ENCODE measurements around the gene ASNS.
"Not testable (repeated sequence)": the region's sequence is repeated elsewhere in the genome, so short reads cannot be mapped to it uniquely, and the experiment has no call there.

ASNS gene, protein sequence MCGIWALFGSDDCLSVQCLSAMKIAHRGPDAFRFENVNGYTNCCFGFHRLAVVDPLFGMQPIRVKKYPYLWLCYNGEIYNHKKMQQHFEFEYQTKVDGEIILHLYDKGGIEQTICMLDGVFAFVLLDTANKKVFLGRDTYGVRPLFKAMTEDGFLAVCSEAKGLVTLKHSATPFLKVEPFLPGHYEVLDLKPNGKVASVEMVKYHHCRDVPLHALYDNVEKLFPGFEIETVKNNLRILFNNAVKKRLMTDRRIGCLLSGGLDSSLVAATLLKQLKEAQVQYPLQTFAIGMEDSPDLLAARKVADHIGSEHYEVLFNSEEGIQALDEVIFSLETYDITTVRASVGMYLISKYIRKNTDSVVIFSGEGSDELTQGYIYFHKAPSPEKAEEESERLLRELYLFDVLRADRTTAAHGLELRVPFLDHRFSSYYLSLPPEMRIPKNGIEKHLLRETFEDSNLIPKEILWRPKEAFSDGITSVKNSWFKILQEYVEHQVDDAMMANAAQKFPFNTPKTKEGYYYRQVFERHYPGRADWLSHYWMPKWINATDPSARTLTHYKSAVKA

DNA sequence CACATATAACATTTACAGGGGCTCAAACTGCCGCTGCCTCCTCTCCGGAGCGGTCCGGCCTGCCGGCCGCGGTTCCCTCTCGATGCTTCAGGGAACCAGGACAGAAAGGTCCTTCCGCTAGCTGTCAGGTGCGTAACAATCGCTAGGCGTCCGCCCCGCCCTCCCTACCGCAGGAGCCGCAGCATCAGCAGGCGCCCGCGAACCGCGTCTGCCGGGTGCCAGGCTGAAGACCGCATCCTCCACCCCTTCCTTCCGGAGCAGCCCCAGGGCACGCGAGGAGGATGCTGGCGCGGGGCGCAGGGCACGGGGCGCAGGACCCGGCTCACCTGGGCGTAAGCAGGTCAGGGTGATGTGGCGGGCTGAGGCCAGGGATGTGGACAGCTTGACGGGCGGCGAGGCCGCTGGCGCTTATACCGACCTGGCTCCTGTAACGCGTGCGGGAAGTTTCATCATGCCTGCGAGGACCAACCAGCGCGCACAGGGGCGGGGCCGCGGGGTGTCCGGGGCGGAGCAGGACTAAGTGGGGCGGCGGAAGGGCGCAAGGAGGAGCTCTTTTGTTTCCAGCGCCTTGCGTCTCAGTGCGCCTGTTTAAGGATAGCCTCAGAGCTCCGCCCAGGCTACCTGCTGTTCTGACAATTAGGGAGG is at the start of gene ASNS:
Gene ASNS, minus strand, starts transcription at position 384 of the 645 bp plus-strand sequence. CDS start 3,252 bp downstream, outside the sequence.
- DNase-seq (ENCODE audit: low read depth), result peak; percentile 81

DNA sequence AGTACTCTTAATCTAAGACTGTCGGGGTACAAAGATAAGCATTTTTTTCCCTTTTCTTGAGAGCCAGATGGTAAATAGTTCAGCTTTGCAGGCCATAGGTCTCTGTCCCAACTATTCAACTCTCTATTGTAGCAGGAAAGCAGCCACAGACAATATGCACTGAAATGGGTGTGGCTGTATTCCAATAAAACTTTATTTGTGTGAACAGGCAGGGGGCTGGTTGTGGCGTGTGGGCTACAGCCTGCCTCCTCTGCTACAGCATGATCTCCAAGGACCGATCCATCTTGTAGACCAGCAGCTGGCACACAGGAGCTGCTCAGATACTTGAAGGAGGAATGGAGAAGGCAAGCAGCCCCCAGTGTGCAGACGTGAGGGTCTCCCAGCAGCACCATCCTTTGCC is 49.0 kb upstream of the ASNS start:
- not testable (repeated sequence) for DNase-seq (ENCODE audit: low read depth)

DNA sequence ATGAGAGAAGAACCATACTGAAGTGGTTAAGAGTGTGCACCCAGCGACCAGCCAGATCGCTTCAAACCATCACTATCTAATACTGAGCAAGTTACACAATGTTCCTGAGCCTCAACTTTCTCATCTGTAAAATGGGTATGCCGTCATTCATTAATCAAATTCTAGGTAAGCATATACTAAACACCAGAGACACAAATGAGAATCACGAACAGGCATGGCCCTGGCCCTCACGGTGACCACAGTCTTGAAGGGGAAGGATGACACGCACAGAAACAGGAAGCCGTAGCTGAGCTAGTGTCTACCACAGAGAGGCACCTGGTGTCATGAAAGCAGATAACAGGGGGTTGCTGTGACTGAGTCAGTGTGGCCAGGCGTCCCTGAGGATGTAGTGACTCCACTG is 43.1 kb upstream of the ASNS start:
- DNase-seq (ENCODE audit: low read depth), result not testable (repeated sequence)

DNA sequence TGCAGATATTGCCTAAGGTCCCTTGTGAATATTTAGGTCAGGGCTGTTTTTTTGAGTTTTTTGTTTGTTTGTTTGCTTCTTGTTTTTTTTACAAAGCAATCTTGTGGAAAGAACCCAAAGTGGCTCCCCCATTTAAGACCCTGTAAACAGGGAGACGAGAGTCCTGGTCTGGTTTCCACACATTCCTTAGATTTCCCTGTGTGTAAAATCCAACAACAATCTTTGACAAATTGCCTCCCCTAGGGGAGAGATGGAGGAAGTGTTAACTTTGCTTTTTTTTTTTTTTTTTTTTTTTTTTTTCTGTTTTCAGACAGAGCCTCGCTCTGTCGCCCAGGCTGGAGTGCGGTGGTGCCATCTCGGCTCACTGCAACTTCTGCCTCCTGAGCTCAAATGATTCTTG is 40.1 kb upstream of the ASNS start:
- not testable (repeated sequence) for DNase-seq (ENCODE audit: low read depth)

DNA sequence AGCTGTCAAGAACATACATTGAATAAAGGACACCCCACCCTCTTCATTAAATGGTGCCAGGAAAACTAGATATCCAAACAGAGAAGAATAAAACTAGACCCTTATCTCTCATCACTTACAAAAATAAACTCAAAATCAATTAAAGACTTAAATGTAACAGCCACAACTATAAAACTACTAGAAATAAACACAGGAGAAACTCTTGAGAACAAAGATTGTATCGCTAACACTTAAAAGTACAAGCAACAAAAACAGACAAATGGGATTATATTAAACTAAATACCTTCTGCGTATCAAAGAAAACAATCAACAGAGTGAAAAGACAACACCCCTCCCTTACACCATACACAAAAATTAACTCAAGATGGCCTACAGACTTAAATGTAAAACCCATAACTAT is 24.7 kb upstream of the ASNS start:
- not testable (repeated sequence) for DNase-seq (ENCODE audit: low read depth)

DNA sequence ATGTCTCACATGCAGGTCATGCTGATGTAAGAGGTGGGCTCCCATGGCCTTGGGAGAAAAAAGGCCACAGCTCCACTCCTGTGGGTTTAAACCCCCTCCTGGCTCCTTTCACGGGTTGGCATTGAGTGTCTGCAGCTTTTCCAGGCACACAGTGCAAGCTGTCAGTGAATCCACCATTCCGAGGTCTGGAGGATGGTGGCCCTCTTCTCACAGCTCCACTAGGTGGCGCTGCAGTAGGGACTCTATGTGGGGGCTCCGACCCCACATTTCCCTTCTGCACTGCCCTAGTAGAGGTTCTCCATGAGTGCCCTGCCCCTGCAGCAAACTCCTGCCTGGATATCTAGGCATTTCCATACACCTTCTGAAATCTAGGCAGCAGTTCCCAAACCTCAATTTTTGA is 19.5 kb upstream of the ASNS start:
- DNase-seq (ENCODE audit: low read depth), result not testable (repeated sequence)

DNA sequence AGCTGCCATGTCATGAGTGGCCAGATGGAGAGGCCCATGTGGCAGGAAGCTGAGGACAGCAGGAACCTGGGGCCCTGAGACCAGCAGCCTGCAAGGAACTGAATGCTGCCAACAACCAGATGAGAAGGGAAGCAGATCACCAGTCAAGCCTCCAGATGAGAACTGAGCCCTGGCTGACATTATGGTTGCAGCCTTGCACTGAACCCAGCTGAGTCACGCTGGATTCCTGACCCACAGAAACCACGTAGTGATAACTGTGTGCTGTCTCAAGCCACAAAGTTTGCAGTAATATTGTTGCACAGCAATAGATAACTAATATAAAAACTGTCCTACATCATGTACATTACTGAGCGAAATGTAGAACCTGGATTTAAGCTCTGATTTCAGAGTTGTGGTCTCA is 7.3 kb upstream of the ASNS start:
- peak; percentile 19 for DNase-seq (ENCODE audit: low read depth)

DNA sequence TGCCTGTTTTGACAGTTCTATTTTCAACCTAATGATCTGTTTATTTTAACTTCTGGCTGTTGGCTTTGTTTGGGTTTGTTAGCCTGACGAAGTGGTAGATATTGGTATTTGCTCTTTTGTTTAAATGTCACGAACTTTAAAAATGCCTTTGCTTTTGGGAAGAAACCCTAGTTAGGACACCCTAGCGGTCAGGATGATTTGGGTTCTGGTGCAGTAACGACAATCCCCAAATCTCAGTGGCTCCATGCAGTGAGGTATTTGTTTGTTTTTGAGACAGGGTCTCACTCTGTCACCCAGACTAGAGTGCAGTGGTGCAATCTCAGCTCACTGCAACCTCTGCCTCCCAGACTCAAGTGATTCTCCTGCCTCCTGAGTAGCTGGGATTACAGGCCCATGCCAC is 2.7 kb upstream of the ASNS start:
- DNase-seq (ENCODE audit: low read depth), result not testable (repeated sequence)

DNA sequence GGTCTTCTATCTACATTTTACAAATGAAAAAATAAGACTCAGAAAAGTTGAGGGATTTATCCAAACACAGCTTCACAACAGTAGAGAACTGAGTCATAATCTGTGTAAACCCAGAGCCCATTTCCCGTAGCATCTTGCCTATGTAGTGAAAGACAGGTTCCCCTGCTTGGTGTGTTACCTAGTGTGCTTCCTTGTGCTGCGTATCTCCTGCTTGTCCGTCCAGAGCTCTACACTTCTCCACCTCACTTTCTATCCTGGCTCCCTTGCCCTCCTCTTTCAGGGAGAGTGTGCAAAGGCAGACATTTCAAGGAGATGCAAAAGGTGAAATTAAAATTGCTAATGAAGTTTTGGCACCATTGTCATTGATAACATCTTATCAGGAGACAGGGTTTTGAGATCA is 1.4 kb upstream of the ASNS start:
- DNase-seq (ENCODE audit: low read depth), result no peak

DNA sequence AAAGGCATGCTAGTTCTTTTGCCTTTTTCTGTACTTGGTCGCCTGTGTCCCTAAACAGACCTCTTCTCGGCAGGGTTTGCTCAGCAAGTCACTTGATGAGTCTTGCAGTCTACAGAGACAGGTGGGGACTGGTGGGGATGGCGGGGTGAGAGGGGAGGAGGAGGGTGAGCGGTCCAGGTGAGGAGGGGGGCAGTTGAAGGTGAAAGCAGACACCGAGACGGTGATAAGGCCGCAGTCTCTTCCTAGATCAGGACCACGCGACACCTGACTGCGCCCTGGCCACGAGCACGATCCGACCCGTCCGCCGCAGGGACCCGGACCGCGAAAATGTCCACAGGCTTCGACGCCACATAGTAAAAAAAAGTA is 566 bp downstream of the ASNS start:
- no peak for DNase-seq (ENCODE audit: low read depth)

DNA sequence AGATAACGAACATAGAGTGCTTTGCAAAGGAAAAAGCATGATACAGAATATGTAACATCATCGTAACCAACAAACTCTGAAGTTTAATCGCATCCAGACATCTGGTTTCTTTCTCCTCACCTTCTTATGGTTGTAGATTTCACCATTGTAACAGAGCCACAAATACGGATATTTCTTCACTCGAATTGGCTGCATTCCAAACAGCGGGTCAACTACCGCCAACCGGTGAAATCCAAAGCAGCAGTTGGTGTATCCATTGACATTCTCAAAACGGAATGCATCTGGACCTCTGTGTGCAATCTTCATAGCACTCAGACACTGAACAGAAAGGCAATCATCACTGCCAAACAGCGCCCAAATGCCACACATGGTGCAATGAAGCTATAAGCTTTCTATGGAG is 3.4 kb downstream of the ASNS start:
- DNase-seq (ENCODE audit: low read depth), result no peak

DNA sequence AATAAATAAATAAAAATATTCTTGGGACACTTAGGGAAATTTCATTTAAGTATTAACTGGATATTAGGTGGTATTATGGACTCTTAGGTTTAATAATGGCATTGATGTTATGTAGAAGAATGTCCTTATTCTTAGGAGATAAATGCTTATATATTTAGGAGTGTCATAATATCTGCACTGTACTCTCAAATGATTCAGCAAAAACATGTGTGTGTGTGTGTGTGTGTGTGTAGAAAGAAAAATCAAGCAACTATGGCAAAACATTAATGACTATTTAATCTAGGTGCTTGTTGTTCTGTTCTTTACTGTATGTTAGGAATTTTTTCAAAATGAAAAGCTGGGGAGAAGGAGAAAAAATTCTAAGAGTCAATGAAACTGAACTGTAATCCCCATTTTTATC is 3.9 kb downstream of the ASNS start:
- no peak for DNase-seq (ENCODE audit: low read depth)

DNA sequence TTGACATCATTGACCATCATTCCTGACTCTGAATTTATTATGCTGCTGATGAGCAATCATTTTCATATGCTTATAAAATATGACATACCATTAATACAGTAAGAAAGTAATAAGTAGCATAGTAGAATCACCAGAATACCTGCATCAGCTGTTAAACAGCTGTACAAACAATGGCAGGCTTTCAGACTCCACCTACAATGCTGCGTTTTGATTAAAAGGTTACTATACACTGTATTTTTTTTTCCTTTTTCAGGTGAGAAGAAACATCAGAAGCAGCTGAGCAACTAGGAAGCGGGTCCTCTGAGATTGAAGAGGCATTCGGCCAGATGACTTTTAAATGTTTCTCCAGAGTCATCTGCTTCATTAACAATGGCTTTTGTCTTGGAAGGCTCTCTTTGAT is 7.1 kb downstream of the ASNS start:
- no peak for DNase-seq (ENCODE audit: low read depth)

DNA sequence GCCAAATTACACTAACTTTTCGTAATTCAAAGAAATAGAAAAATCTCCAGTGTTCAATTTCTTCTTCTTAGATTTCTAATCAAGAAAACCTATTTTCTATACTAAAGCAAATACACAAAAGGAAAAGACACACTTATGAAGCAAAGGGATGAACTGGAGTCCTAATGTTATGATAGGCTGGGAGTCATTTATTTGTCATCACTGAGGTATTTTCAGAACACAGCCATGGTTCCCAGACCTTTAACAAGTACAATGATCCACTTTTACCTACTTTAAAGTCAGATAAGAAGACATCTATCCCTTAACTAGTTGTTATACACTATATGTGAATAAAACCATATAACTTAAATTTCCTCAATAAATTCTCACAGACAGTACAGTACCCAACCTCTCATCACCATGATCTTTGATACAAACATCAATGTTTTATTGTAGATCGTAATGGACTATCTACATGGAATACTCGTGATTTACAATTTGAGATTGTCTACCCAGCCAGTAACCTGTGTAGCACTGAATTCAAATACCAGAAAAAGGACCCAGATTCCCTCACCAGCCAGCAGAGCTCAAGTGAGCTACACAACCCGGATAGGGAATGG is 12.5 kb downstream of the ASNS start:
- DNase-seq (ENCODE audit: low read depth), result no peak

DNA sequence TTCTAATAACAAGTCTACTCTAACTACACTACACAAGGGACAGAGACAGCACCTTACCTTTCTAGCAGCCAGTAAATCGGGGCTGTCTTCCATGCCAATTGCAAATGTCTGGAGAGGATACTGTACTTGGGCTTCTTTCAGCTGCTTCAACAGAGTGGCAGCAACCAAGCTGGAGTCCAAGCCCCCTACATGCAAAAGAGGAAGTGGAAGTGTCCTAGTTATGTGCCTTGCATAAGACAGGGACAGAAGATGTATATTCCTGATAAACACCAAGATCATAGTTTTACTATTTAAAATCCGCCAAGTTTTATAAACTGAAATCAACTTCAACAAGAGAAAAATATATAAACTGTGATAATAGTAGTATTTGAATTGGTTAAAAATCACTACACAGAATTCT is 14.0 kb downstream of the ASNS start:
- DNase-seq (ENCODE audit: low read depth), result no peak

DNA sequence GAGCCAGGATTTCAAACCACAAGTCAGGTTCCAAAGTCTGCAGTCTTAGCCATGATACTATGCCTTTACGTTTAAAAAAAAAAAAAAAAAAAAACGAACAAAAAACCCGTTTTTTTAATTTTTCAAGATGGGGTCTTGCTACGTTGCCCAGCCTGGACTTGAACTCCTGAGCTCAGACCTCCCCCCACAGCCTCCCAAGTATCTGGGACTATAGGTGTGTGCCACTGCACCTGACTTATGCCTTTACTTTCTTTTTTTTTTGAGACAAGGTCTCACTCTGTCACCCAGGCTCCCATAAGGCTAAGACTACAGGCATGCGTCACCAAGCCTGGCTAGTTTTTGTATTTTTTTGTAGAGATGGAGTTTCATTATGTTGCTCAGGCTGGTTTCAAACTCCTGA is 14.7 kb downstream of the ASNS start:
- DNase-seq (ENCODE audit: low read depth), result no peak

DNA sequence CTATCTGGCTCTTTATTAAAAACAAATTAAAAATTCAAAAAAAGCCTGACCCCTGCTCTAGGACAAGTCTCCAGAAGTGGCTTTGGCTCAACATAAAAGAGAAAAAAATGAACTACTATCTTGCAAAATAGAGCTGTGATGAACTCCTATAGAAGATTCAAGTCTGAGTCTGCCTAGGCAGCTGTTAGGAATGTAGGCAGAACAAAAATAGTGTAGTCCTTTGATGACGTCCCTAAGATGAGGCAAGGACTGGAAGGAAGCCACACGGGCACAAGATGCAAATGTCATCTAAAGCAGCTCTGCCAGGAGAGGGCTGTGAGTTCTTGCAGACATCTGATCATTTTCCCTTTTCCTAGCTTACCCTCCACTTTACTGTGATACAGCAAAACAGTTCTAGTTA is 20.5 kb downstream of the ASNS start:
- peak; percentile 2 for DNase-seq (ENCODE audit: low read depth)

DNA sequence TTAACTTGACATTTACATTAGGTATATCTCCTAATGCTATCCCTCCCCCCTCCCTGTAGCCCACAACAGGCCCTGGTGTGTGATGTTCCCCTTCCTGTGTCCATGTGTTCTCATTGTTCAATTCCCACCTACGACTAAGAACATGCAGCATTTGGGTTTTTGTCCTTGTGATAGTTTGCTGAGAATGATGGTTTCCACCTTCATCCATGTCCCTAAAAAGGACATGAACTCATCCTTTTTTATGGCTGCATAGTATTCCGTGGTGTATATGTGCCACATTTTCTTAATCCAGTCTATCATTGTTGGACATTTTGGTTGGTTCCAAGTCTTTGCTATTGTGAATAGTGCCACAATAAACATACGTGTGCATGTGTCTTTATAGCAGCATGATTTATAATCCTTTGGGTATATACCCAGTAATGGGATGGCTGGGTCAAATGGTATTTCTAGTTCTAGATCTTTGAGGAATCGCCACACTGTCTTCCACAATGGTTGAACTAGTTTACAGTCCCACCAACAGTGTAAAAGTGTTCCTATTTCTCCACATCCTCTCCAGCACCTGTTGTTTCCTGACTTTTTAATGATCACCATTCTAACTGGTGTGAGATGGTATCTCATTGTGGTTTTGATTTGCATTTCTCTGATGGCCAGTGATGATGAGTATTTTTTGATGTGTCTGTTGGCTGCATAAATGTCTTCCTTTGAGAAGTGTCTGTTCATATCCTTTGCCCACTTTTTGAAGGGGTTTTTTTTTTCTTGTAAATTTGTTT is 21.8 kb downstream of the ASNS start:
- not testable (repeated sequence) for DNase-seq (ENCODE audit: low read depth)

DNA sequence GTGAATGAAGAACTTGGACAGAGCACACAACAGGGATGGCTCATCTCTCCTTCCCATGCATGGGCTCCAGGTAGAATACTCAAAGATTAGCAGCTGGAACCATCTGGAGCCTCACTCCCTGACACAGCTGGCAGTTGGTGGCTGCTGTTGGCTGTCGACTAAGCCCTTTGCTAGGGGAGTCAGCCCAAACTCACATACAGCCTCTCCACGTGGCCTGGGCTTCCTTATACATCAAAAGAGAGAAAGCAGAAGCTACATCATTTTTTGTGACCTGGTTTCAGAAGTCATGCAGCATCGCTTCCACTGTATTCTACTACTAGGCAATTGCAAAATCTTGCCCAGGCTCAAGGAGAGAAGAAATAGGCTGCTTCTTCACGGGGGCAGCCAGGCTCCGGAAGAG is 24.4 kb downstream of the ASNS start:
- DNase-seq (ENCODE audit: low read depth), result no peak

DNA sequence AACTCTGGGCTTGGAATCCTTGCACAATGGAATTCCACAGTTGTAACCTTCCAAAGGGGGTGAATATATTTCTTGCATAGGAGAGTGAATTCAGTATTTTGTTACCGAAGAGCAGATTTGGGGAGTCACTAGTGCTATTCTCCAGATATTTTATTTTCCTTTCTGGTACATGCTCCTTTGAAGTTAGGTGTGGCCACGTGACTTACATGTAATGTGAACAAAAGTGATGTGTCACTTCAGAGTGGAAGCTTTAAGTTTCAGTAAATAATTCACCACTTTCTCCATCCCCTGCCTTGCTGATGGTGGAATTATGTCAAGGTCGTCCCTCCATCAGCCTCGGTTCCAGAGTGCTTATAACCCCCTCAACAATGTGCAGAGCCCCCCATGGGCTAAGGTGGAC is 25.3 kb downstream of the ASNS start:
- DNase-seq (ENCODE audit: low read depth), result no peak

DNA sequence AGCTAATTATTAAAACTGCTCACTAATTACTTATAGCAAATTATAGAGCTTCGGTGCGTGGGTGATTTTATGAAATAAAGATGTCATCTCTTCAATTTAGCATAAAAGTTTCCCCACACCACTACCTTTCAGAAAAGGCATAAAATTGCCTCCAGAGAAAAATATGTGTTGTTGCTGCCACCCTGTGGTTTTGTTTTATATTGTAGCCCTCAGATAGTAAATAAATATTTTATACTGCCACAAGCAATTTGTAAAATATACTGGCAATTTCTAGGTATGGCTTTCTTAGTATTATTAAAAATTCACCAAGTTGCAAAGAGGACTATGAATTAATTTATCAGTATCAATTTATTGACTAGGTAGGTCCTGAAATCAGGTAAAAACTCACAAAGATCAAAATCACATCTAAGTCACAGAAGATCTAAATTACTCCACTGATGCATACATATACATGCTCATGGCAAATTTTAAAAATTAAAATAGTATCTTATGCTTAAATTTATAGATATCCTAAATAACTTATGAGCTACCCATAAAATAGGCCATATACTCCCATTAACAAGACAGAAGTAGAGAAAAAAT is 26.5 kb downstream of the ASNS start:
- peak; percentile 8 for DNase-seq (ENCODE audit: low read depth)

DNA sequence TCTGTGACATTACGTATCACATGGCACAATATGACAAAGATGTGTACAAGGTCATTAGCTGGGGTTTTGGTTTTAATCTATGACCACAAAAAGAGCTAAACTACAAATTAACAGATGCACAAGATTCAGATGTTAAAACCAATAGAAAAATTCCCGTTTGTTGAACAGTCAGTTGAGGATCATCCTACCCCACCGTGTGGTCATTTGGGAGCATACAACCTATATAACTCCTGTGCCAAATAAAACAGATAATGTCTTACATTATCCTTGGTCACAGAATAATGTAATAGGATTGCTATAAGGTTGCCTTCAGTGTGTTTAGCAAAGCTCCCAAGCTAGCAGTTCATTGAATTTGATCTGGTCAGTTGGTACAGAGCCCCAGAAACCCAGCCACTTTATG is 28.2 kb downstream of the ASNS start:
- no peak for DNase-seq (ENCODE audit: low read depth)

Measured in amniotic epithelial cell (primary cell).